Left lung (tissue), 10 donors: ENCODE data around the gene GANC. TPM values are rescaled to one million over a fixed set of nuclear protein-coding genes. Genes with fewer than 3 reads are reported as not detected.
"Not testable (repeated sequence)": the region's sequence is repeated elsewhere in the genome, so short reads cannot be mapped to it uniquely, and the experiment has no call there.

ENCODE experiments used
- ATAC-seq: fragments of 200-7000 bp; cut with Tn5 transposase; one replicate; pipeline ENCODE4 v1.9.1; 2020; ENCODE audit warnings: moderate library complexity
- DNase-seq, 4 donors: peaks; one replicate each; pipeline ENCODE4 v3.0.0-alpha.2; 2013 to 2020
- H3K27ac ChIP-seq, 2 donors: fragments of 200-600 bp; sonication (generic) in 1 of 2; one replicate each; pipeline versions ENCODE4 v1.5.0 to v1.8.0; 2020 to 2021
- H3K27me3 ChIP-seq, 2 donors: fragments of 200-600 bp; sonication (generic) in 1 of 2; one replicate each; pipeline versions ENCODE4 v1.5.0 to v1.8.0; 2020 to 2021
- H3K36me3 ChIP-seq, 2 donors: fragments of 200-600 bp; sonication (generic) in 1 of 2; one replicate each; pipeline versions ENCODE4 v1.5.0 to v1.8.0; 2020 to 2021
- H3K4me1 ChIP-seq, 2 donors: fragments of 200-600 bp; one replicate each; pipeline ENCODE4 v1.8.0; 2021
- H3K4me3 ChIP-seq, 2 donors: fragments of 200-600 bp; sonication (generic) in 1 of 2; one replicate each; pipeline versions ENCODE4 v1.5.0 to v1.8.0; 2020 to 2021; ENCODE audit warnings: mild to moderate bottlenecking in 1 of 2
- H3K9me3 ChIP-seq, 2 donors: fragments of 200-600 bp; sonication (generic) in 1 of 2; one replicate each; pipeline versions ENCODE4 v1.5.0 to v1.8.0; 2020 to 2021
- CTCF ChIP-seq, 2 donors: fragments of 200-600 bp; sonication (generic) in 1 of 2; IDR thresholded peaks; one replicate each; pipeline versions ENCODE4 v1.5.0 to v1.8.0; 2021; ENCODE audit warnings: antibody characterized with exemption in 2 of 2
- intact Hi-C, 2 donors: fragments of 100-400 bp; cut with DNase I; formaldehyde crosslinking; loops; one replicate each; pipeline versions ENCODE4 v1.11.2 to v1.14.2; 2022
- polyA plus RNA-seq, 6 donors: library from polyadenylated mRNA; unstranded; fragments of 120-200 nt; gene quantifications; one replicate each; pipeline ENCODE4 v1.2.1, GENCODE V29; 2013; ENCODE audit not compliant: insufficient read length in 6 of 6
- total RNA-seq, 2 donors: library from RNA; stranded (reverse); fragmentation: NEBNext Ultra II Directional; extraction: Animal tissue kit (Norgen Biotek cat#: 25700); gene quantifications; one replicate each; pipeline ENCODE4 v1.2.1, GENCODE V29; 2021
- donor health status: DM: no; HTN: yes; CAD: no.
- donor health status: DM: no; HTN: no; CAD: no.

Gene GANC
- total and polyA plus RNA-seq, 8 donors, result 30.1 to 85.3 (median 37.8) TPM

- Histone ChIP-seq H3K4me1 (no peaks in the 10 kb centered on the region), H3K27ac (no peak overlapping the region), H3K36me3 (peaks cover 0 to 66% of the 10 kb centered on the region in 2 donors), H3K9me3 (peaks cover 0 to 12% of the 10 kb centered on the region in 2 donors), H3K27me3 (no peaks in the 10 kb centered on the region), H3K4me3 (no peak overlapping the region)
- DNase-seq, result no peak
- intact Hi-C loops, result no loop called here
- no peak for ATAC-seq
- TF ChIP-seq CTCF (IDR thresholded peaks at IDR 0.05), result no peak
These were observed 57.0 kb downstream of the GANC start for GRCh38 chr15:42329992-42330391.

DNA sequence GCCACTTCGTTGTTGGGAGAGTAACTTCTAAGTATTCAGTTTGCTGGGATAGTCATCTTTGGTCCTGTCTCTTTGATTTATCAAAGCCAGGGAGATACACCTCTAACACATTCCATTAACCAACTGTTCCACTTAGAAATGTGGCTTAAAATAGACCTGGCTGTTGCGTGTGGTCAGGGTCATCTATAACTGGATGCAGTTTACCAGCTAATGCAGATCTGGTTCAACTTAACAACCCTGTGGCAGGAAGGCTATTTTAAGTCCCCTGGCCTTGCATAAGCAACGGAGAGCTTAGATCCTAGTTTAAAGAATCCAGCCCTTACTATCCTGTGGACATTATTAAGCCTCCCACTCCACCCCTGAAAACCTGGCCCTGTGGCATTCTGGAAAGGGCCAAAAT lies 58.2 kb downstream of the GANC start:
- no peak overlapping the region for H3K4me3 ChIP-seq
- no peaks in the 10 kb centered on the region for H3K27me3 ChIP-seq
- intact Hi-C loops, result no loop called here
- ATAC-seq (no peak), DNase-seq (no peak)
- H3K9me3 ChIP-seq, result peaks cover 0 to 17% of the 10 kb centered on the region in 2 donors
- no peaks in the 10 kb centered on the region for H3K4me1 ChIP-seq
- H3K36me3 ChIP-seq, result peaks cover 0 to 62% of the 10 kb centered on the region in 2 donors
- no peak for TF ChIP-seq CTCF (IDR thresholded peaks at IDR 0.05)
- H3K27ac ChIP-seq, result no peak overlapping the region

DNA sequence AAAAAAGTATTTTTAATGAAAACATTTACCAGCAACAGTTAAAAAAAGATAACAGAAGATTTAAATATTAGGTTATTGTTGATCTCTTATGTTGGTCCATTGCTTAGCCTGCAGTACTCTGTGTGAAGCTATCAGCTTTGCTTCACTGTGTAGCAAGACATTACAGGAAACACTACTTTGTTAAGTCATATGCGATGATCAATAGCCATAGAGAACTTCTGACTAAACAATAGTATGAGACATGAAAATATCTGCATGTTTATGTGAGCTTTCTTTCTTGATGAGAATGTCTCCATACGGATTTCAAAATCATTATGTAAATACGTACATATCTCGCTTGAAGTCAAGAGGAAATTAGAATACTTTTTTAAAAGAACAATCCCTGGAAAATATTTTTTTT lies 59.3 kb downstream of the GANC start:
- DNase-seq (no peak), ATAC-seq (no peak)
- H3K9me3 ChIP-seq, result peaks cover 0 to 17% of the 10 kb centered on the region in 2 donors
- no peak for TF ChIP-seq CTCF (IDR thresholded peaks at IDR 0.05)
- intact Hi-C loops, result no loop called here
- H3K27ac ChIP-seq, result no peak overlapping the region
- H3K27me3 ChIP-seq, result no peaks in the 10 kb centered on the region
- no peaks in the 10 kb centered on the region for H3K4me1 ChIP-seq
- peaks cover 0 to 51% of the 10 kb centered on the region in 2 donors for H3K36me3 ChIP-seq
- no peak overlapping the region for H3K4me3 ChIP-seq

- no peak for DNase-seq
- ATAC-seq, result no peak
- Histone ChIP-seq H3K27me3 (no peaks in the 10 kb centered on the region), H3K27ac (no peak overlapping the region), H3K4me1 (no peaks in the 10 kb centered on the region), H3K36me3 (peaks cover 0 to 38% of the 10 kb centered on the region in 2 donors), H3K4me3 (no peak overlapping the region), H3K9me3 (peaks cover 0 to 17% of the 10 kb centered on the region in 2 donors)
- intact Hi-C loops, result no loop called here
- no peak for TF ChIP-seq CTCF (IDR thresholded peaks at IDR 0.05)
These were observed 62.1 kb downstream of the GANC start for GRCh38 chr15:42335074-42335473.

GRCh38 chr15:42336650-42337049 lies 63.6 kb downstream of the GANC start:
- ATAC-seq, H3K27me3 ChIP-seq, intact Hi-C loops, H3K27ac ChIP-seq, DNase-seq, H3K4me1 ChIP-seq, H3K4me3 ChIP-seq: not testable (repeated sequence)
- peaks cover 0 to 31% of the 10 kb centered on the region in 2 donors for H3K36me3 ChIP-seq
- peaks cover 0 to 17% of the 10 kb centered on the region in 2 donors for H3K9me3 ChIP-seq

DNA sequence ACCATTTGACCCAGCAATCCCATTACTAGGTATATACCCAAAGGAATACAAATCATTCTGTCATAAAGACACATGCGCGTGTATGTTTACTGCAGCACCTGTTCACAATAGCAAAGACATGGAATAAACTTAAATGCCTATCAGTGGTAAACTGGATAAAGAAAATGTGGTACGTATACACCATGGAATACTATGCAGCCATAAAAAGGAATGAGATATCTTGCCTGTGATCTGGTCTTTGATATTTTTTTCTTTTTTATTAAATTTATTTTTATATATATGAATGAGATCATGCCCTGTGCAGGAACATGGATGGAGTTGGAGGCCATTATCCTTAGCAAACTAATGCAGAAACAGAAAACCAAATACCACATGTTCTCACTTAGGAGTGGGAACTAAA lies 64.1 kb downstream of the GANC start:
- H3K4me3 ChIP-seq, intact Hi-C loops, DNase-seq, H3K27ac ChIP-seq, H3K27me3 ChIP-seq, H3K4me1 ChIP-seq, ATAC-seq: not testable (repeated sequence)
- Histone ChIP-seq H3K9me3 (peaks cover 0 to 17% of the 10 kb centered on the region in 2 donors), H3K36me3 (peaks cover 0 to 36% of the 10 kb centered on the region in 2 donors)
